GM12878 (cell line): Measurements from ENCODE around the gene VIPAS39. TPM values are rescaled to one million over a fixed set of nuclear protein-coding genes. Genes with fewer than 3 reads are reported as not detected.

Experiments
- ATAC-seq: fragments of 200-7000 bp; cut with Tn5 transposase; 3 replicates; pipeline ENCODE4 v1.9.1; 2020; ENCODE audit warnings: mild to moderate bottlenecking, moderate library complexity
- BruUV-seq: library from RNA; stranded (reverse); fragments of 400-500 nt; replicated peaks from 2 replicates; lab custom pipeline; 2021; lab: Mats Ljungman, UMichigan
- CTCF ChIA-PET: fragments of 300-600 bp; sonication (Branson Sonifier 250); formaldehyde crosslinking; extraction: SDS; loops from one replicate; lab custom pipeline; 2021; ENCODE audit warnings: inconsistent platforms; lab: Yijun Ruan, JAX
- POLR2A ChIA-PET: fragments of 350-600 bp; formaldehyde crosslinking; extraction: SDS; loops from one replicate; lab custom pipeline; 2021; ENCODE audit warnings: inconsistent platforms; lab: Charles Lee
- RAD21 ChIA-PET: fragments of 300-600 bp; sonication (Branson Sonifier 250); formaldehyde crosslinking; loops from one replicate; lab custom pipeline; 2023; ENCODE audit warnings: antibody characterized with exemption; ENCODE audit not compliant: unreplicated experiment; lab: Charles Lee
- SMC1A ChIA-PET: fragments of 300-600 bp; sonication (Branson Sonifier 250); formaldehyde crosslinking; loops from one replicate; lab custom pipeline; 2023; ENCODE audit not compliant: unreplicated experiment, uncharacterized antibody; lab: Charles Lee
- DNase-seq: peaks from one replicate; pipeline ENCODE4 v3.0.0-alpha.2; 2011; ENCODE audit warnings: low read depth, low spot score
- FAIRE-seq: peaks from 3 replicates; lab custom pipeline; 2011; peaks lifted over from hg19 to GRCh38; lab: Jason Lieb, UNC
- H2AFZ ChIP-seq: 2 replicates; pipeline ENCODE4 v1.6.0; 2011; ENCODE audit warnings: low read depth, low read length, control low read depth; ENCODE audit not compliant: control insufficient read depth
- H3K27ac ChIP-seq: 2 replicates; pipeline ENCODE4 v1.5.1; 2011; ENCODE audit warnings: control low read depth; ENCODE audit not compliant: control insufficient read depth, insufficient read depth
- H3K27me3 ChIP-seq, 2 experiments: replicated peaks in 1 of 2; 2 replicates each; pipeline versions ENCODE4 v1.6.0 to v1.6.1; 2011; ENCODE audit warnings: low read length in 1 of 2; ENCODE audit not compliant: control insufficient read depth in 2 of 2, insufficient read depth in 2 of 2
- H3K36me3 ChIP-seq, 2 experiments: 2 replicates each; pipeline ENCODE4 v1.5.1; 2011; ENCODE audit warnings: low read length in 1 of 2; ENCODE audit not compliant: control insufficient read depth in 2 of 2, insufficient read depth in 2 of 2
- H3K4me1 ChIP-seq: 2 replicates; pipeline ENCODE4 v1.6.1; 2011; ENCODE audit warnings: mild to moderate bottlenecking, low read length, moderate library complexity, mixed read lengths; ENCODE audit not compliant: control insufficient read depth, insufficient read depth
- H3K4me2 ChIP-seq: 2 replicates; pipeline ENCODE4 v1.6.0; 2011; ENCODE audit warnings: control low read depth; ENCODE audit not compliant: control insufficient read depth, insufficient read depth
- H3K4me3 ChIP-seq: fragments of 200-600 bp; sonication (generic); 2 replicates; pipeline ENCODE4 v1.5.1; 2016
- H3K79me2 ChIP-seq: 2 replicates; pipeline ENCODE4 v1.6.0; 2011; ENCODE audit warnings: low read length; ENCODE audit not compliant: control insufficient read depth, insufficient read depth
- H3K9ac ChIP-seq: 2 replicates; pipeline ENCODE4 v1.8.0; 2011; ENCODE audit warnings: low read length, control low read depth, mixed read lengths; ENCODE audit not compliant: control insufficient read depth, insufficient read depth
- H3K9me3 ChIP-seq: replicated peaks from 3 replicates; pipeline ENCODE4 v1.5.1; 2011; ENCODE audit warnings: mild to moderate bottlenecking, low read length; ENCODE audit not compliant: control insufficient read depth, insufficient read depth
- H4K20me1 ChIP-seq: 2 replicates; pipeline ENCODE4 v1.6.0; 2011; ENCODE audit not compliant: control insufficient read depth, insufficient read depth
- EZH2 ChIP-seq: IDR thresholded peaks from 2 replicates; pipeline ENCODE4 v1.6.1; 2012; ENCODE audit warnings: low read depth, mild to moderate bottlenecking, control low read depth, inconsistent platforms, low read length, borderline replicate concordance; ENCODE audit not compliant: control insufficient read depth
- MEF2B ChIP-seq: fragments of 450-650 bp; IDR thresholded peaks from 2 replicates; pipeline ENCODE4 v1.6.1; 2018; ENCODE audit warnings: mild to moderate bottlenecking, moderate library complexity; ENCODE audit not compliant: partially characterized antibody, poor library complexity, severe bottlenecking
- NR2C1 ChIP-seq: fragments of 450-650 bp; IDR thresholded peaks from 2 replicates; pipeline ENCODE4 v1.6.1; 2017; ENCODE audit warnings: antibody characterized with exemption, mild to moderate bottlenecking, moderate library complexity
- SMC3 ChIP-seq: IDR thresholded peaks from 2 replicates; pipeline ENCODE4 v1.6.1; 2011; ENCODE audit warnings: low read length, improper control_type of control experiment, borderline replicate concordance
- SREBF1 ChIP-seq: IDR thresholded peaks from 2 replicates; pipeline ENCODE4 v1.6.1; 2012; ENCODE audit warnings: mild to moderate bottlenecking, low read length
- WGBS: methylation state at CpG from one replicate; pipeline ENCODE4 v1.1.6; 2016; ENCODE audit warnings: low lambda C conversion rate; ENCODE audit not compliant: insufficient replicate concordance, insufficient coverage; ENCODE audit errors: missing lambda C conversion rate; 5-methylcytosine and 5-hydroxymethylcytosine counted together
- in situ Hi-C: fragments of 300-500 bp; cut with MboI; formaldehyde crosslinking; loops from 9 replicates; pipeline ENCODE4 v1.14.3; 2018; ENCODE audit warnings: mixed read lengths
- intact Hi-C: fragments of 100-400 bp; cut with micrococcal nuclease; formaldehyde crosslinking; loops from one replicate; pipeline ENCODE4 v1.14.2; 2022; ENCODE audit not compliant: unreplicated experiment
- polyA plus RNA-seq, 11 experiments: library from polyadenylated mRNA; depleted of rRNA in 4 of 11; unstranded in 6 of 11; stranded (reverse) in 5 of 11; fragments of >200 nt; fragmentation: Nextera tagmentation in 4 of 11; fragmentation: Illumina TruSeq in 1 of 11; extraction: Ambion mirVana in 4 of 11; extraction: Trizol in 1 of 11; gene quantifications; 1 replicate in 1 of 11; 2 replicates in 10 of 11; pipeline versions ENCODE4 v1.2.1 to v1.2.3, GENCODE V29; 2011 to 2016; ENCODE audit warnings: inconsistent platforms in 2 of 11, missing spikeins in 2 of 11, low read depth in 1 of 11
- total RNA-seq, 4 experiments: library from RNA; depleted of rRNA in 3 of 4; stranded (reverse); fragments of >200 nt in 3 of 4; fragmentation: Illumina TruSeq in 1 of 4; extraction: Trizol in 1 of 4; gene quantifications; 2 replicates each; pipeline versions ENCODE4 v1.2.1 to v1.2.3, GENCODE V29; 2013 to 2021
- TF ChIP-seq, protein P1 (sequence below): IDR thresholded peaks from 2 replicates; pipeline ENCODE4 v1.6.1; 2011; ENCODE audit warnings: borderline replicate concordance, low read depth, mild to moderate bottlenecking, moderate library complexity, mixed read lengths, low read length; ENCODE audit not compliant: insufficient read depth; ENCODE audit errors: extremely low read length
- TF ChIP-seq, protein P2 (sequence below): fragments of 450-650 bp; IDR thresholded peaks from 2 replicates; pipeline ENCODE4 v1.6.1; 2018; ENCODE audit warnings: mild to moderate bottlenecking, low read depth, moderate library complexity; ENCODE audit not compliant: partially characterized antibody

VIPAS39 gene
- total and polyA plus RNA-seq, 10 of the 15 experiments (the other 5 are each of a cell fraction or from before 2014, with no cell fraction given): 6.7 to 38.8 (median 18.5) TPM

GRCh38 chr14:77377502-77377844, 79.9 kb downstream of the VIPAS39 start:
- Histone ChIP-seq H4K20me1 (no peaks in the 10 kb centered on the region), H3K4me2 (peak overlapping the region; percentile 86), H3K4me3 (peak overlapping the region; percentile 83), H3K27ac (no peak overlapping the region; the same call in 1 of the 2 replicates), H3K27me3 (no peaks in the 10 kb centered on the region), H3K4me1 (peaks cover 15% of the 10 kb centered on the region), H3K9ac (peak overlapping the region; percentile 95; the same call in 1 of the 2 replicates), H3K9me3 (no peaks in the 10 kb centered on the region), H2AFZ (peak overlapping the region; percentile 99), H3K36me3 (no peaks in the 10 kb centered on the region), H3K79me2 (peaks cover 41% of the 10 kb centered on the region)
- BruUV-seq: no TSS peak
- intact Hi-C loops: loop anchor here (2.0 kb wide), 1 partner anchor 81 kb away; the partner anchor contains the start of gene AHSA1
- CTCF ChIA-PET: interaction anchor here (1.1 to 1.8 kb wide), 5 partner anchors 13 to 279 kb away, joined by 3 to 10 read pairs (median 9); partner anchors contain the start of gene GSTZ1
- DNase-seq: no peak
- in situ Hi-C loops: no loop called here
- ATAC-seq: no peak
- POLR2A ChIA-PET: interaction anchor here (0.5 to 1.4 kb wide), 6 partner anchors 11 to 227 kb away, joined by 3 to 7 read pairs (median 4); partner anchors contain the start of genes AHSA1, GSTZ1 and POMT2
- WGBS: 12% methylated on average over 10 of the region's 10 CpGs
- SMC1A ChIA-PET: interaction anchor here (0.8 to 1.4 kb wide), 6 partner anchors 9 to 235 kb away, joined by 3 to 8 read pairs (median 4); no protein-coding TSS in a partner anchor
- TF ChIP-seq, protein P1, sequence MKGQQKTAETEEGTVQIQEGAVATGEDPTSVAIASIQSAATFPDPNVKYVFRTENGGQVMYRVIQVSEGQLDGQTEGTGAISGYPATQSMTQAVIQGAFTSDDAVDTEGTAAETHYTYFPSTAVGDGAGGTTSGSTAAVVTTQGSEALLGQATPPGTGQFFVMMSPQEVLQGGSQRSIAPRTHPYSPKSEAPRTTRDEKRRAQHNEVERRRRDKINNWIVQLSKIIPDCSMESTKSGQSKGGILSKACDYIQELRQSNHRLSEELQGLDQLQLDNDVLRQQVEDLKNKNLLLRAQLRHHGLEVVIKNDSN: no peak
- TF ChIP-seq, protein P2, sequence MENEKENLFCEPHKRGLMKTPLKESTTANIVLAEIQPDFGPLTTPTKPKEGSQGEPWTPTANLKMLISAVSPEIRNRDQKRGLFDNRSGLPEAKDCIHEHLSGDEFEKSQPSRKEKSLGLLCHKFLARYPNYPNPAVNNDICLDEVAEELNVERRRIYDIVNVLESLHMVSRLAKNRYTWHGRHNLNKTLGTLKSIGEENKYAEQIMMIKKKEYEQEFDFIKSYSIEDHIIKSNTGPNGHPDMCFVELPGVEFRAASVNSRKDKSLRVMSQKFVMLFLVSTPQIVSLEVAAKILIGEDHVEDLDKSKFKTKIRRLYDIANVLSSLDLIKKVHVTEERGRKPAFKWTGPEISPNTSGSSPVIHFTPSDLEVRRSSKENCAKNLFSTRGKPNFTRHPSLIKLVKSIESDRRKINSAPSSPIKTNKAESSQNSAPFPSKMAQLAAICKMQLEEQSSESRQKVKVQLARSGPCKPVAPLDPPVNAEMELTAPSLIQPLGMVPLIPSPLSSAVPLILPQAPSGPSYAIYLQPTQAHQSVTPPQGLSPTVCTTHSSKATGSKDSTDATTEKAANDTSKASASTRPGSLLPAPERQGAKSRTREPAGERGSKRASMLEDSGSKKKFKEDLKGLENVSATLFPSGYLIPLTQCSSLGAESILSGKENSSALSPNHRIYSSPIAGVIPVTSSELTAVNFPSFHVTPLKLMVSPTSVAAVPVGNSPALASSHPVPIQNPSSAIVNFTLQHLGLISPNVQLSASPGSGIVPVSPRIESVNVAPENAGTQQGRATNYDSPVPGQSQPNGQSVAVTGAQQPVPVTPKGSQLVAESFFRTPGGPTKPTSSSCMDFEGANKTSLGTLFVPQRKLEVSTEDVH: no peak
- TF ChIP-seq SREBF1: no peak
- TF ChIP-seq MEF2B: peak; percentile 20
- TF ChIP-seq SMC3: no peak
- TF ChIP-seq EZH2: no peak
- no peak for TF ChIP-seq NR2C1
- RAD21 ChIA-PET: interaction anchor here (0.7 to 1.8 kb wide), 9 partner anchors 13 to 231 kb away, joined by 3 to 21 read pairs (median 4); partner anchors contain the start of genes GSTZ1, POMT2 and VIPAS39
- FAIRE-seq: no peak
